ENCODE data around the gene SLC38A5. TPM values are rescaled to one million over a fixed set of nuclear protein-coding genes. Genes with fewer than 3 reads are reported as not detected.

The SLC38A5 gene
- total and polyA plus RNA-seq, 9 of the 15 experiments (the other 6 are each of a cell fraction or from before 2014, with no cell fraction given) = 9.3 to 228 (median 142) TPM

GRCh38 chrX:48507246-48507645 lies 37.2 kb upstream of the SLC38A5 start (continued):
- no peak for TF ChIP-seq NR0B1 (IDR thresholded peaks at IDR 0.05; ENCODE audit: partially characterized antibody)
- TF ChIP-seq MTF1 (CRISPR knock-in tag; IDR thresholded peaks at IDR 0.05; ENCODE audit: borderline replicate concordance) = no peak

GRCh38 chrX:48505481-48505880 lies 35.4 kb upstream of the SLC38A5 start:
- Histone ChIP-seq H3K4me3 (no peak overlapping the region), H4K20me1 (replicated peaks; ENCODE audit: control insufficient read depth, insufficient read depth, low read length) (no peaks in the 10 kb centered on the region), H3K79me2 (ENCODE audit: control insufficient read depth, insufficient read depth, low read length) (peaks cover 5% of the 10 kb centered on the region; the same call in 2 of the 3 replicates), H3K4me1 (replicated peaks in 1 of 2; ENCODE audit: control insufficient read depth in 2 of 2, insufficient read depth in 2 of 2, low read length in 2 of 2) (peaks cover 5 to 18% of the 10 kb centered on the region in 2 experiments; a peak in 4 of 5 replicates), H3K9me1 (ENCODE audit: control insufficient read depth, insufficient read depth, low read length) (no peaks in the 10 kb centered on the region), H3K4me2 (ENCODE audit: insufficient read depth, low read length) (no peak overlapping the region), H3K9ac (ENCODE audit: insufficient read depth in 1 of 2, low read depth in 2 of 2, low read length in 2 of 2) (no peak overlapping the region), H2AFZ (ENCODE audit: low read depth, low read length) (no peak overlapping the region), H3K27ac (ENCODE audit: extremely low read depth, low read depth, low read length) (no peak overlapping the region), H3K27me3 (ENCODE audit: control insufficient read depth in 2 of 2, insufficient read depth in 2 of 2, low read length in 2 of 2) (no peaks in the 10 kb centered on the region), H3K36me3 (ENCODE audit: control insufficient read depth, insufficient read depth, low read length) (no peaks in the 10 kb centered on the region), H3K9me3 (replicated peaks; ENCODE audit: control insufficient read depth, insufficient read depth, low read depth, low read length) (no peaks in the 10 kb centered on the region)
- in situ Hi-C loops (cut with MboI) (no loop called here), intact Hi-C loops (cut with micrococcal nuclease) (no loop called here)
- ChIA-PET CTCF (ENCODE audit: low intra/inter-chr PET ratio) (no interaction called here), POLR2A (no interaction called here)
- no TSS peak for BruUV-seq (replicated peaks)
- 37% methylated on average over 5 of the region's 5 CpGs for WGBS (ENCODE audit: insufficient coverage, low coverage, missing lambda C conversion rate)
- no peak for ATAC-seq
- DNase-seq (ENCODE audit: extremely low read depth in 1 of 4, low spot score in 3 of 4) = no peak
- FAIRE-seq = no peak
- no peak for TF ChIP-seq PREB (CRISPR knock-in tag; IDR thresholded peaks at IDR 0.05)
- TF ChIP-seq HBP1 (CRISPR knock-in tag; IDR thresholded peaks at IDR 0.05) = no peak
- no peak for TF ChIP-seq BDP1 (IDR thresholded peaks at IDR 0.05; ENCODE audit: insufficient read depth, insufficient read length)
- peak; percentile 24; the same call in 1 of the 2 replicates for TF ChIP-seq CEBPG (CRISPR knock-in tag; IDR thresholded peaks at IDR 0.05)
- TF ChIP-seq CEBPG (tag; conservative IDR thresholded peaks at IDR 0.05 in 1 of 2, IDR thresholded peaks at IDR 0.05 in 1 of 2) = peak; percentile 68 to 77
- TF ChIP-seq CEBPB (tag; IDR thresholded peaks at IDR 0.05) = peak; percentile 79
- 0 out of 2 replicates have a peak, but pooled peaks have one; percentile 51 for TF ChIP-seq FOSL1 (tag; conservative IDR thresholded peaks at IDR 0.05)
- TF ChIP-seq IRF1 (CRISPR knock-in tag; IDR thresholded peaks at IDR 0.05; ENCODE audit: borderline replicate concordance) = no peak
- no peak for TF ChIP-seq JUN (IDR thresholded peaks at IDR 0.05; ENCODE audit: borderline replicate concordance, low read depth, low read length)
- no peak for TF ChIP-seq JUN (CRISPR knock-in tag; IDR thresholded peaks at IDR 0.05; ENCODE audit: borderline replicate concordance)
- no peak for TF ChIP-seq ZNF583 (CRISPR knock-in tag; IDR thresholded peaks at IDR 0.05)
- TF ChIP-seq JUND (IDR thresholded peaks at IDR 0.05; ENCODE audit: borderline replicate concordance, low read depth, low read length) = no peak
- TF ChIP-seq JUND (tag; IDR thresholded peaks at IDR 0.05; ENCODE audit: borderline replicate concordance, low read depth, low read length) = no peak
- no peak for TF ChIP-seq ZNF57 (CRISPR knock-in tag; IDR thresholded peaks at IDR 0.05)

Data from K562 (cell line).